GM21786 (cell line): ENCODE data around the gene SYN1.

Source experiments
- ATAC-seq: cut with Tn5 transposase; IDR thresholded peaks from one replicate; pipeline ENCODE4 v1.9.1; 2021; ENCODE audit not compliant: unreplicated experiment

The SYN1 gene

GRCh38 chrX:47540754-47541538, 78.7 kb downstream of the SYN1 start:
- ATAC-seq = no peak

GRCh38 chrX:47539860-47540259, 79.8 kb downstream of the SYN1 start:
- ATAC-seq = no peak

- ATAC-seq = no peak
Measured at GRCh38 chrX:47530049-47530448, 89.6 kb downstream of the SYN1 start.

GRCh38 chrX:47529548-47529947, 90.1 kb downstream of the SYN1 start:
- no peak for ATAC-seq

GRCh38 chrX:47523713-47524166, 95.9 kb downstream of the SYN1 start:
- no peak for ATAC-seq

- peak; percentile 96 for ATAC-seq
Measured at GRCh38 chrX:47523297-47523696, 96.4 kb downstream of the SYN1 start.
